BLaER1 treated with 17β-estradiol and CSF1 and Interleukin-3, amounts not matched to agents 10 nM and 100 nM (cell line): ENCODE measurements around the gene ABCA4.

Experiments used
- H3K27ac ChIP-seq, 11 experiments: shearing (Covaris generic); formaldehyde crosslinking; 2 replicates each; pipeline ENCODE4 v1.8.1; 2022
- H3K27me3 ChIP-seq, 11 experiments: shearing (Covaris generic); formaldehyde crosslinking; 2 replicates each; pipeline ENCODE4 v1.8.1; 2022
- H3K36me3 ChIP-seq, 11 experiments: shearing (Covaris generic); formaldehyde crosslinking; 2 replicates each; pipeline ENCODE4 v1.8.1; 2022
- H3K4me1 ChIP-seq, 10 experiments: shearing (Covaris generic); formaldehyde crosslinking; 2 replicates each; pipeline ENCODE4 v1.8.1; 2022
- H3K4me2 ChIP-seq, 11 experiments: shearing (Covaris generic); formaldehyde crosslinking; 2 replicates each; pipeline ENCODE4 v1.8.1; 2022
- H3K4me3 ChIP-seq, 10 experiments: shearing (Covaris generic); formaldehyde crosslinking; 2 replicates each; pipeline ENCODE4 v1.8.1; 2022
- H3K9ac ChIP-seq, 11 experiments: shearing (Covaris generic); formaldehyde crosslinking; 2 replicates each; pipeline ENCODE4 v1.8.1; 2022
- H3K9me3 ChIP-seq, 11 experiments: shearing (Covaris generic); formaldehyde crosslinking; replicated peaks in 1 of 11; 2 replicates each; pipeline ENCODE4 v1.8.1; 2022
- H4K20me1 ChIP-seq, 11 experiments: shearing (Covaris generic); formaldehyde crosslinking; 2 replicates each; pipeline ENCODE4 v1.8.1; 2022
- Cebpa-rat ChIP-seq, 11 experiments: shearing (Covaris generic); IDR thresholded peaks; 2 replicates each; pipeline ENCODE4 v1.8.1; 2022

ABCA4 gene

GRCh38 chr1:94072840-94073522 lies 48.0 kb downstream of the ABCA4 start:
- peak in 2 of 11 experiments; percentile 45 to 56; a peak in 1 of 22 replicates for TF ChIP-seq Cebpa-rat (IDR thresholded peaks at IDR 0.05)
- peak overlapping the region; percentile 75 to 94 (median 83) for H3K4me2 ChIP-seq

GRCh38 chr1:94071976-94072375 lies 49.0 kb downstream of the ABCA4 start:
- Histone ChIP-seq H3K4me1 (peaks cover 39 to 90% (median 72%) of the 10 kb centered on the region in 10 experiments), H3K27me3 (peaks cover 0 to 77% (median 0%) of the 10 kb centered on the region in 11 experiments; a peak in 5 of 22 replicates), H3K27ac (peak overlapping the region in 7 of 11 experiments; percentile 77 to 86 (median 80); a peak in 13 of 22 replicates), H3K9me3 (no peaks in the 10 kb centered on the region), H3K9ac (peak overlapping the region in 2 of 11 experiments; percentile 7 to 70; a peak in 3 of 22 replicates), H3K36me3 (no peaks in the 10 kb centered on the region), H3K4me3 (peak overlapping the region in 1 of 10 experiments; percentile 17; a peak in 1 of 20 replicates), H3K4me2 (peak overlapping the region; percentile 75 to 94 (median 83); a peak in 21 of 22 replicates), H4K20me1 (no peaks in the 10 kb centered on the region)
- no peak for TF ChIP-seq Cebpa-rat (IDR thresholded peaks at IDR 0.05)

More at GRCh38 chr1:94072840-94073522, 48.0 kb downstream of the ABCA4 start:
- no peaks in the 10 kb centered on the region for H3K36me3 ChIP-seq
- H3K27me3 ChIP-seq = peaks cover 0 to 77% (median 0%) of the 10 kb centered on the region in 11 experiments; a peak in 5 of 22 replicates
- H3K4me1 ChIP-seq = peaks cover 33 to 90% (median 71%) of the 10 kb centered on the region in 10 experiments
- no peaks in the 10 kb centered on the region; a peak in 1 of 22 replicates for H3K9me3 ChIP-seq
- H4K20me1 ChIP-seq = no peaks in the 10 kb centered on the region
- H3K9ac ChIP-seq = peak overlapping the region in 8 of 11 experiments; percentile 25 to 77 (median 64); a peak in 16 of 22 replicates
- H3K27ac ChIP-seq = peak overlapping the region in 9 of 11 experiments; percentile 18 to 86 (median 80); a peak in 17 of 22 replicates
- H3K4me3 ChIP-seq = peak overlapping the region in 6 of 10 experiments; percentile 7 to 32 (median 28); a peak in 3 of 20 replicates

GRCh38 chr1:94071391-94071790 lies 49.6 kb downstream of the ABCA4 start:
- Histone ChIP-seq H3K4me2 (peak overlapping the region in 9 of 11 experiments; percentile 76 to 94 (median 86); a peak in 18 of 22 replicates), H4K20me1 (no peaks in the 10 kb centered on the region), H3K27ac (peak overlapping the region in 4 of 11 experiments; percentile 78 to 86 (median 80); a peak in 7 of 22 replicates), H3K9me3 (no peaks in the 10 kb centered on the region), H3K27me3 (peaks cover 0 to 77% (median 0%) of the 10 kb centered on the region in 11 experiments; a peak in 5 of 22 replicates), H3K9ac (no peak overlapping the region), H3K4me1 (peaks cover 45 to 90% (median 78%) of the 10 kb centered on the region in 10 experiments), H3K36me3 (no peaks in the 10 kb centered on the region), H3K4me3 (peak overlapping the region in 1 of 10 experiments; percentile 17; a peak in 2 of 20 replicates)
- TF ChIP-seq Cebpa-rat (IDR thresholded peaks at IDR 0.05) = no peak

- Histone ChIP-seq H3K4me1 (peaks cover 49 to 90% (median 81%) of the 10 kb centered on the region in 10 experiments), H3K27me3 (peaks cover 0 to 75% (median 0%) of the 10 kb centered on the region in 11 experiments; a peak in 5 of 22 replicates), H3K36me3 (no peaks in the 10 kb centered on the region), H3K9ac (no peak overlapping the region), H3K4me2 (peak overlapping the region in 9 of 11 experiments; percentile 8 to 94 (median 86); a peak in 15 of 22 replicates), H3K27ac (peak overlapping the region in 4 of 11 experiments; percentile 59 to 74 (median 70); a peak in 4 of 22 replicates), H4K20me1 (no peaks in the 10 kb centered on the region), H3K9me3 (no peaks in the 10 kb centered on the region), H3K4me3 (peak overlapping the region in 2 of 10 experiments; percentile 17 to 23; a peak in 2 of 20 replicates)
- TF ChIP-seq Cebpa-rat (IDR thresholded peaks at IDR 0.05) = no peak
Observed at GRCh38 chr1:94070865-94071264, 50.1 kb downstream of the ABCA4 start.

- no peaks in the 10 kb centered on the region for H4K20me1 ChIP-seq
- H3K27me3 ChIP-seq = peaks cover 0 to 75% (median 0%) of the 10 kb centered on the region in 11 experiments; a peak in 6 of 22 replicates
- peak overlapping the region in 3 of 10 experiments; percentile 9 to 23 (median 17); a peak in 3 of 20 replicates for H3K4me3 ChIP-seq
- peak overlapping the region; percentile 50 to 94 (median 83); a peak in 21 of 22 replicates for H3K4me2 ChIP-seq
- no peaks in the 10 kb centered on the region for H3K36me3 ChIP-seq
- peak overlapping the region in 4 of 11 experiments; percentile 40 to 55 (median 52); a peak in 5 of 22 replicates for H3K9ac ChIP-seq
- no peak for TF ChIP-seq Cebpa-rat (IDR thresholded peaks at IDR 0.05)
- H3K9me3 ChIP-seq = no peaks in the 10 kb centered on the region
- H3K27ac ChIP-seq = peak overlapping the region in 6 of 11 experiments; percentile 50 to 74 (median 65); a peak in 12 of 22 replicates
- peaks cover 49 to 95% (median 89%) of the 10 kb centered on the region in 10 experiments for H3K4me1 ChIP-seq
Observed at GRCh38 chr1:94069919-94070285, 51.0 kb downstream of the ABCA4 start.

GRCh38 chr1:94068999-94069918 lies 51.7 kb downstream of the ABCA4 start:
- Histone ChIP-seq H3K27me3 (peaks cover 0 to 81% (median 0%) of the 10 kb centered on the region in 11 experiments; a peak in 6 of 22 replicates), H3K4me2 (peak overlapping the region; percentile 50 to 94 (median 83)), H3K27ac (peak overlapping the region in 8 of 11 experiments; percentile 18 to 74 (median 62); a peak in 15 of 22 replicates), H3K9me3 (no peaks in the 10 kb centered on the region), H3K4me3 (peak overlapping the region in 3 of 10 experiments; percentile 9 to 19 (median 17); a peak in 3 of 20 replicates), H3K4me1 (peaks cover 54 to 100% (median 95%) of the 10 kb centered on the region in 10 experiments), H3K36me3 (no peaks in the 10 kb centered on the region), H3K9ac (peak overlapping the region in 6 of 11 experiments; percentile 5 to 55 (median 46); a peak in 9 of 22 replicates), H4K20me1 (0 out of 22 replicates have a peak, but pooled peaks cover 0 to 2% (median 0%) of the 10 kb centered on the region in 11 experiments)
- no peak for TF ChIP-seq Cebpa-rat (IDR thresholded peaks at IDR 0.05)

- Histone ChIP-seq H3K4me3 (no peak overlapping the region), H3K27me3 (peaks cover 0 to 83% (median 0%) of the 10 kb centered on the region in 11 experiments; a peak in 6 of 22 replicates), H3K4me2 (peak overlapping the region; percentile 50 to 94 (median 83); a peak in 21 of 22 replicates), H4K20me1 (peaks cover 0 to 4% (median 0%) of the 10 kb centered on the region in 11 experiments; a peak in 1 of 22 replicates), H3K27ac (peak overlapping the region in 8 of 11 experiments; percentile 18 to 74 (median 62); a peak in 15 of 22 replicates), H3K4me1 (peaks cover 62 to 100% (median 97%) of the 10 kb centered on the region in 10 experiments), H3K9me3 (no peaks in the 10 kb centered on the region), H3K36me3 (no peaks in the 10 kb centered on the region), H3K9ac (peak overlapping the region in 5 of 11 experiments; percentile 10 to 55 (median 51); a peak in 5 of 22 replicates)
- TF ChIP-seq Cebpa-rat (IDR thresholded peaks at IDR 0.05) = no peak
Observed at GRCh38 chr1:94068096-94068998, 52.6 kb downstream of the ABCA4 start.
